ENCODE results near the gene STIP1. TPM values are rescaled to one million over a fixed set of nuclear protein-coding genes. Genes with fewer than 3 reads are reported as not detected.

STIP1 gene
- total and polyA plus RNA-seq, 2 of the 8 experiments (the other 6 are each of a cell fraction or from before 2014, with no cell fraction given) = 140 to 329 TPM

GRCh38 chr11:64210301-64211020, 24.5 kb downstream of the STIP1 start (continued):
- TF ChIP-seq GABPA (IDR thresholded peaks at IDR 0.05; ENCODE audit: borderline replicate concordance, insufficient read depth, low read length) (no peak), RFX5 (IDR thresholded peaks at IDR 0.05; ENCODE audit: borderline replicate concordance, low read depth, low read length) (no peak), SRF (IDR thresholded peaks at IDR 0.05; ENCODE audit: low read depth, low read length) (no peak), SIX5 (IDR thresholded peaks at IDR 0.05; ENCODE audit: low read depth, low read length) (no peak)

Data from H1 (cell line).